Parathyroid adenoma (tissue), 2 donors: ENCODE measurements around the gene ANKFY1.
"Not testable (repeated sequence)": the region's sequence is repeated elsewhere in the genome, so short reads cannot be mapped to it uniquely, and the experiment has no call there.

Source experiments
- H2AFZ ChIP-seq: fragments of 300-600 bp; sonication (generic); one replicate; pipeline ENCODE4 v1.7.0; 2017; ENCODE audit warnings: antibody characterized with exemption, mild to moderate bottlenecking
- H3K27ac ChIP-seq: fragments of 300-600 bp; sonication (generic); one replicate; pipeline ENCODE4 v1.7.0; 2017
- H3K27me3 ChIP-seq: fragments of 300-600 bp; sonication (generic); one replicate; pipeline ENCODE4 v1.7.0; 2017; ENCODE audit warnings: low read length; ENCODE audit not compliant: control insufficient read depth, insufficient read depth
- H3K36me3 ChIP-seq: fragments of 300-600 bp; sonication (generic); one replicate; pipeline ENCODE4 v1.7.0; 2017; ENCODE audit warnings: low read length; ENCODE audit not compliant: control insufficient read depth, insufficient read depth
- H3K4me1 ChIP-seq: fragments of 300-600 bp; sonication (generic); one replicate; pipeline ENCODE4 v1.7.0; 2017; ENCODE audit warnings: control low read depth
- H3K4me2 ChIP-seq: fragments of 300-600 bp; sonication (generic); one replicate; pipeline ENCODE4 v1.7.0; 2017; ENCODE audit warnings: low read length
- H3K4me3 ChIP-seq: fragments of 300-600 bp; sonication (generic); one replicate; pipeline ENCODE4 v1.7.0; 2017; ENCODE audit warnings: low read depth, low read length
- H3K79me2 ChIP-seq: fragments of 300-600 bp; sonication (generic); one replicate; pipeline ENCODE4 v1.7.0; 2017; ENCODE audit warnings: control low read depth
- H3K9ac ChIP-seq: fragments of 300-600 bp; sonication (generic); one replicate; pipeline ENCODE4 v1.7.0; 2017; ENCODE audit warnings: mild to moderate bottlenecking
- H3K9me3 ChIP-seq: fragments of 300-600 bp; sonication (generic); one replicate; pipeline ENCODE4 v1.7.0; 2017; ENCODE audit warnings: low read length; ENCODE audit not compliant: control insufficient read depth
- TF ChIP-seq, protein P1 (sequence below): fragments of 300-600 bp; sonication (generic); IDR thresholded peaks from one replicate; pipeline ENCODE4 v1.7.0; 2017; ENCODE audit warnings: antibody characterized with exemption, mild to moderate bottlenecking
- donor health status: primary hyperparathyroidism.

Gene ANKFY1

DNA sequence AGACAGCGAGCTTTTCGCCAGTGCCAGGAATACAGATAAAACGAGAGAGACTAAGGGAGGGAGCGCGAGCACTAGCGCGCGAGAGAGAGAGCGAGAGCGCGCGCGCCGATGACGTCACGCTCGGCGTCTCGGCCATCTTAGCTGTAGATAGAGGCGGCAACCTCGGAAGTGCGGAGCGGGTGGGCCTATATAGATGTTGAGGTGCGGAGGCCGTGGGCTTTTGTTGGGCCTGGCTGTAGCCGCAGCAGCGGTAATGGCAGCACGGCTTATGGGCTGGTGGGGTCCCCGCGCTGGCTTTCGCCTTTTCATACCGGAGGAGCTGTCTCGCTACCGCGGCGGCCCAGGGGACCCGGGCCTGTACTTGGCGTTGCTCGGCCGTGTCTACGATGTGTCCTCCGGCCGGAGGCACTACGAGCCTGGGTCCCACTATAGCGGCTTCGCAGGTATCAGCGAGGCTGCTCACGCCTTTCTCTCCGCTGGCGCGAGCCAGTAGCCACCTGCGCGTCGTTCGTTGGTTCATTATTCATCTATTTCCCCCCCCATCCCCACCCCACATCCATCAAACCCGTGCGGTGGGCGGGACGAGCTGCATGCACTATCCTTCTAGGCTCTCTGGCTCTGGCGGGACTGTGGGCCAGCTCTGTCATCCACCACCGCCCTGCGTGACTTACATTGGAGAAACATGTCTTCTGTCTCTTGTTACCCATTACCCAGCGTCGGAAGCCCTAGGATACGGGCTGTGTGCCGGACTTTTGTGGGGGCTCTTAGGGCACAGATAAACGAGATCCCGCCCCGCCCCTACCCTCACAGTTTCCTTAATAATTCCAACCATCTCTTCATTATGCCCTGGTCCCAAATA is 120.0 kb downstream of the ANKFY1 start:
- H3K27me3 ChIP-seq: no peaks in the 10 kb centered on the region
- H3K36me3 ChIP-seq: no peaks in the 10 kb centered on the region
- H3K27ac ChIP-seq: peak overlapping the region; percentile 99
- no peaks in the 10 kb centered on the region for H3K9me3 ChIP-seq
- peak overlapping the region; percentile 98 for H3K9ac ChIP-seq
- peaks cover 40% of the 10 kb centered on the region for H3K79me2 ChIP-seq
- TF ChIP-seq, protein P1, sequence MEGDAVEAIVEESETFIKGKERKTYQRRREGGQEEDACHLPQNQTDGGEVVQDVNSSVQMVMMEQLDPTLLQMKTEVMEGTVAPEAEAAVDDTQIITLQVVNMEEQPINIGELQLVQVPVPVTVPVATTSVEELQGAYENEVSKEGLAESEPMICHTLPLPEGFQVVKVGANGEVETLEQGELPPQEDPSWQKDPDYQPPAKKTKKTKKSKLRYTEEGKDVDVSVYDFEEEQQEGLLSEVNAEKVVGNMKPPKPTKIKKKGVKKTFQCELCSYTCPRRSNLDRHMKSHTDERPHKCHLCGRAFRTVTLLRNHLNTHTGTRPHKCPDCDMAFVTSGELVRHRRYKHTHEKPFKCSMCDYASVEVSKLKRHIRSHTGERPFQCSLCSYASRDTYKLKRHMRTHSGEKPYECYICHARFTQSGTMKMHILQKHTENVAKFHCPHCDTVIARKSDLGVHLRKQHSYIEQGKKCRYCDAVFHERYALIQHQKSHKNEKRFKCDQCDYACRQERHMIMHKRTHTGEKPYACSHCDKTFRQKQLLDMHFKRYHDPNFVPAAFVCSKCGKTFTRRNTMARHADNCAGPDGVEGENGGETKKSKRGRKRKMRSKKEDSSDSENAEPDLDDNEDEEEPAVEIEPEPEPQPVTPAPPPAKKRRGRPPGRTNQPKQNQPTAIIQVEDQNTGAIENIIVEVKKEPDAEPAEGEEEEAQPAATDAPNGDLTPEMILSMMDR: no peak
- peaks cover 16% of the 10 kb centered on the region for H3K4me1 ChIP-seq
- peak overlapping the region; percentile 100 for H2AFZ ChIP-seq
- peak overlapping the region; percentile 68 for H3K4me2 ChIP-seq
- H3K4me3 ChIP-seq: peak overlapping the region; percentile 88

DNA sequence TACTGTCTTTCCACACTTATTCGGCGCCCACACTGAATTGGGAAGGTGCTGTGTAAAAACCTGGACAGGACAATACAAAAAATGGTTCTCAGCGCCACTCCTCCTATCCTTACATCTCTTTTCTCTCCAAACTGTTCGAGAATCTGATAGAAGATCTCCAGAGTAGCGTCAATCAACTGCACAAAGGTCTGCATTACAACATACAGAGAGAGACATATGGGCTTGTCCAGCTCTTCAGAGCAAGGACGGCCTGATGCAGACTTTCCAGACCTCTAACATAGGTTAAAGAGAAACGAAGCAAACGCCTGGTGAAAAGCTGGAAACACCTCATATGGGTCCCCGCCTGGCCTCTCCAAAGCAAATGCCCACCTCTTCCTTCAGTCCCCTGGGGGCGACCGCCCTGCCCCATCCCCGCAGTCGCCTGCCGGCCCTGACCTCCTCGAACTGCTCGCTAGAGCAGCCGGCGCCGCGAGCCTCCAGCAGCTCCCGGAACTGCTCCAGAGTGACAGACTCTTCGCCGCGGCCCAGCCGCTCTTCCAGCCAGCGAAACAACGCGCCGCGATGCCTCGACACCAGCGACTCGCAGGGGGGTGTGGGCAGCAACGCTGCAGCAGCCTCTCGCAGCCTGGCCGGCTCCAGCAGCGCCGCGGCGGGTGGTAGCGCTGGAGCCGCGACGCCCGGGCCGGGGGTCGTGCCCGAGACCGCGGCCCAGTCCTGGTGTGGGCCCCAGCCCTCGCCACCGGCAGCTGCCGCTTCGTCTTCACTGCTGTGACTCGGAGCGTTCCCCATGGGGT is 121.5 kb downstream of the ANKFY1 start:
- TF ChIP-seq, protein P1: no peak
- peaks cover 49% of the 10 kb centered on the region for H3K79me2 ChIP-seq
- peak overlapping the region; percentile 8 for H3K9ac ChIP-seq
- peak overlapping the region; percentile 99 for H3K27ac ChIP-seq
- H2AFZ ChIP-seq: peak overlapping the region; percentile 67
- H3K36me3 ChIP-seq: no peaks in the 10 kb centered on the region
- H3K4me3 ChIP-seq: peak overlapping the region; percentile 88
- H3K27me3 ChIP-seq: no peaks in the 10 kb centered on the region
- H3K4me2 ChIP-seq: peak overlapping the region; percentile 85
- no peaks in the 10 kb centered on the region for H3K9me3 ChIP-seq
- H3K4me1 ChIP-seq: peaks cover 16% of the 10 kb centered on the region

DNA sequence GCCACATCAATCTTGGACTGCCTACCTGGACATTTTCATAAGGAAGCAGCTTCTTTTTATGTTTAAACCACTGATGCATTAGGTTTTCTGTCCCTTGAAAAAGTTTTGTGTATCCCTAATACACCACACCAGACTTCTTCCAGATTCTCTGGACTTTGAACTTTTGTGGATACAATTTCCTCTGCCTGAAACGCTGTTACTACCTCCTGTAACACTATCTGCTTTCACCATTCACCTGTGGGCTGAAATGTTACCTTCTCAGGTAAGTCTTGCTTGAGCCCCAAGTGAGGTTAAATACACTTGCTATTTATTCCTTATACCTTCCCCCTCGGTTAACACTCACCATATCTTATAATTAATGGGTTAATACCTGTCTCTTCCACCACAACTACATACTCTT is 123.7 kb downstream of the ANKFY1 start:
- H2AFZ ChIP-seq: no peak overlapping the region
- H3K4me1 ChIP-seq: peaks cover 16% of the 10 kb centered on the region

DNA sequence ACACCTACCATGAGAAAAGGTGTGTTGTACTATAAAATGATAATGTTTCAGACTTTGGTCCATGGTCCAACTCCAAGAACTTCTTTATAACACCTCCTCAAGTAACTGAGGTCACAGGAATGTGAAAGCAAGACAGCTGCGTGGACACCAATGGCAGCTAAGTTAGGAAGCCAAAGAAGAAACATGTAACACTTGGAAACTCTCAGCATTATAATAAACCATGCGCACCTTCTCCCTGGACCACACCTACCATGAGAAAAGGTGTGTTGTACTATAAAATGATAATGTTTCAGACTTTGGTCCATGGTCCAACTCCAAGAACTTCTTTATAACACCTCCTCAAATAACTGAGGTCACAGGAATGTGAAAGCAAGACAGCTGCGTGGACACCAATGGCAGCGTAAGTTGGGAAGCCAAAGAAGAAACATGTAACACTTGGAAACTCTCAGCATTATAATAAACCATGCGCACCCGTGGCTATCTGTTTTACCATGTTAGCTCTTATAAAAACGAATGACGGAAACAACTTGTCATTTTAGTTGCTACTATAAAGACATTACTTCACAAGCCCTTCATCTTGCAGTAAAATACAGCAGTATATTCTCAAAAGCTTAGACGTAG is 124.8 kb downstream of the ANKFY1 start:
- H3K9ac ChIP-seq, H2AFZ ChIP-seq, H3K27ac ChIP-seq, H3K9me3 ChIP-seq, H3K27me3 ChIP-seq, H3K4me2 ChIP-seq, H3K4me3 ChIP-seq, H3K36me3 ChIP-seq: not testable (repeated sequence)
- H3K4me1 ChIP-seq: peaks cover 12% of the 10 kb centered on the region
- peaks cover 71% of the 10 kb centered on the region for H3K79me2 ChIP-seq

More for the DNA sequence above, 123.7 kb downstream of the ANKFY1 start:
- Histone ChIP-seq H3K9me3 (no peaks in the 10 kb centered on the region), H3K27me3 (no peaks in the 10 kb centered on the region), H3K4me2 (no peak overlapping the region), H3K36me3 (no peaks in the 10 kb centered on the region), H3K9ac (no peak overlapping the region), H3K79me2 (peaks cover 62% of the 10 kb centered on the region), H3K4me3 (no peak overlapping the region), H3K27ac (no peak overlapping the region)
- TF ChIP-seq, protein P1: no peak

- no peak overlapping the region for H3K4me2 ChIP-seq
- no peaks in the 10 kb centered on the region for H3K36me3 ChIP-seq
- H3K79me2 ChIP-seq: peaks cover 68% of the 10 kb centered on the region
- peaks cover 8% of the 10 kb centered on the region for H3K4me1 ChIP-seq
- no peaks in the 10 kb centered on the region for H3K9me3 ChIP-seq
- no peak overlapping the region for H3K27ac ChIP-seq
- no peaks in the 10 kb centered on the region for H3K27me3 ChIP-seq
- H3K4me3 ChIP-seq: no peak overlapping the region
- no peak overlapping the region for H3K9ac ChIP-seq
- TF ChIP-seq, protein P1: no peak
- no peak overlapping the region for H2AFZ ChIP-seq
Measured at GRCh38 chr17:4136373-4136772, 127.4 kb downstream of the ANKFY1 start.
